HEK293T (cell line): ENCODE data around the gene NR6A1.

Experiments
- CTCF ChIA-PET: fragments of 350-600 bp; formaldehyde crosslinking; extraction: SDS; loops from one replicate; lab custom pipeline; 2021; ENCODE audit warnings: antibody characterized with exemption, inconsistent platforms; lab: Yijun Ruan, JAX
- POLR2A ChIA-PET: fragments of 350-600 bp; formaldehyde crosslinking; extraction: SDS; loops from one replicate; lab custom pipeline; 2020; ENCODE audit warnings: antibody characterized with exemption, inconsistent platforms; lab: Yijun Ruan, JAX
- DNase-seq: peaks from one replicate; pipeline ENCODE4 v3.0.0; 2012; ENCODE audit warnings: mixed read lengths; ENCODE audit errors: extremely low spot score
- ARNT ChIP-seq: fragments of 450-650 bp; IDR thresholded peaks from 2 replicates; pipeline ENCODE4 v1.6.1; 2017; ENCODE audit warnings: mild to moderate bottlenecking
- BHLHE40 ChIP-seq: fragments of 450-650 bp; IDR thresholded peaks from 2 replicates; pipeline ENCODE4 v1.6.1; 2016; ENCODE audit warnings: mild to moderate bottlenecking, moderate library complexity, borderline replicate concordance
- CTBP1 ChIP-seq: fragments of 450-650 bp; IDR thresholded peaks from 2 replicates; pipeline ENCODE4 v1.6.1; 2016; ENCODE audit warnings: borderline replicate concordance
- ELF4 ChIP-seq: fragments of 450-650 bp; IDR thresholded peaks from 2 replicates; pipeline ENCODE4 v1.6.1; 2017; ENCODE audit warnings: antibody characterized with exemption
- FOXA1 ChIP-seq: fragments of 450-650 bp; IDR thresholded peaks from 2 replicates; pipeline ENCODE4 v1.6.1; 2016; ENCODE audit warnings: mild to moderate bottlenecking
- FOXK2 ChIP-seq: fragments of 450-650 bp; IDR thresholded peaks from 2 replicates; pipeline ENCODE4 v1.6.1; 2016; ENCODE audit warnings: mild to moderate bottlenecking
- FOXM1 ChIP-seq: fragments of 450-650 bp; IDR thresholded peaks from 2 replicates; pipeline ENCODE4 v1.6.1; 2017; ENCODE audit warnings: mild to moderate bottlenecking, borderline replicate concordance
- HDGF ChIP-seq: fragments of 450-650 bp; IDR thresholded peaks from 2 replicates; pipeline ENCODE4 v1.6.1; 2017; ENCODE audit warnings: antibody characterized with exemption, borderline replicate concordance
- L3MBTL2 ChIP-seq: fragments of 450-650 bp; conservative IDR thresholded peaks from 2 replicates; pipeline ENCODE4 v1.6.1; 2016; ENCODE audit warnings: mild to moderate bottlenecking
- LEF1 ChIP-seq: fragments of 450-650 bp; IDR thresholded peaks from 2 replicates; pipeline ENCODE4 v1.6.1; 2017; ENCODE audit warnings: mild to moderate bottlenecking, borderline replicate concordance
- NFRKB ChIP-seq: fragments of 450-650 bp; IDR thresholded peaks from 2 replicates; pipeline ENCODE4 v1.6.1; 2016; ENCODE audit warnings: mild to moderate bottlenecking, moderate library complexity
- SP1 ChIP-seq: fragments of 450-650 bp; IDR thresholded peaks from 2 replicates; pipeline ENCODE4 v1.6.1; 2017
- SUZ12 ChIP-seq: fragments of 450-650 bp; IDR thresholded peaks from 2 replicates; pipeline ENCODE4 v1.6.1; 2016; ENCODE audit warnings: mild to moderate bottlenecking
- TARDBP ChIP-seq: fragments of 450-650 bp; IDR thresholded peaks from 2 replicates; pipeline ENCODE4 v1.6.1; 2016
- ZNF384 ChIP-seq: fragments of 450-650 bp; IDR thresholded peaks from 2 replicates; pipeline ENCODE4 v1.6.1; 2016
- TF ChIP-seq, protein P1 (sequence below): fragments of 450-650 bp; IDR thresholded peaks from 2 replicates; pipeline ENCODE4 v1.6.1; 2016

Gene NR6A1

DNA sequence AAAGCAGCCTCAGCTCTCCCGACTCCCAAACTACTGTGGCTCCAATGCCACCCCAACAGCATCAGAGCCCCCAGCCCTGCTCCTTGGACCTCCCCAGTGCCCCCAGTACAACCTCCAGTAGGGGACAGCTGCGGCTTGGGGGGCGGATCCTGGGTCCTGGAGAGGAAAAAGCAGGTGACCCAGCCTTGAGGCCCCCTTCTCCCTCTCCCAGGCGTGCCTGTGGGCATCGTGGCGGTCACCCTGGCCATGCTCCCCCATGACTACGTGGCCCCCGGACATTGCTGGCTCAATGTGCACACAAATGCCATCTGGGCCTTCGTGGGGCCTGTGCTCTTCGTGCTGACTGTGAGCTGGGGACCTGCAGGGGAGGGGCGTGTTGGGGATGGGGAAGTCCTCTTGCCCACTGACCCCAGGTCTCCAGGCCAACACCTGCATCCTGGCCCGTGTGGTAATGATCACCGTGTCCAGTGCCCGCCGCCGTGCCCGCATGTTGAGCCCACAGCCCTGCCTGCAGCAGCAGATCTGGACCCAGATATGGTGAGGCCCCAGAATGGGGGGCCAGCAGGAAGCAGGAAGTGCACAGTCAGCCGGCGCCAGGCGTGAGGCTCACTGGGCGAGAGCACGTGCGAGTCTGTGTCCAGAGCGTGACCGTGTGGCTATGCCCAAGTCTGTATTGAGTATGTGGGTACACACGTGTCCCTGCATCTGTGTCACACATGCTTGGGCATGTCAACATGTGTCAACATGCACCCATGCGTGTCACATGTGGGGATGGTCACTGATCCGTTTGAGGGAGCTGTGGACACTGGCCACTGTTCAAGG lies 301.9 kb downstream of the NR6A1 start:
- CTCF ChIA-PET, result no interaction called here
- no peak for DNase-seq
- POLR2A ChIA-PET, result no interaction called here
- no peak for TF ChIP-seq BHLHE40
- TF ChIP-seq FOXA1, result no peak
- TF ChIP-seq HDGF, result no peak
- no peak for TF ChIP-seq ELF4
- TF ChIP-seq SUZ12, result no peak
- TF ChIP-seq L3MBTL2, result no peak
- TF ChIP-seq ARNT, result no peak
- no peak for TF ChIP-seq SP1
- no peak for TF ChIP-seq FOXK2
- no peak for TF ChIP-seq CTBP1
- TF ChIP-seq, protein P1, sequence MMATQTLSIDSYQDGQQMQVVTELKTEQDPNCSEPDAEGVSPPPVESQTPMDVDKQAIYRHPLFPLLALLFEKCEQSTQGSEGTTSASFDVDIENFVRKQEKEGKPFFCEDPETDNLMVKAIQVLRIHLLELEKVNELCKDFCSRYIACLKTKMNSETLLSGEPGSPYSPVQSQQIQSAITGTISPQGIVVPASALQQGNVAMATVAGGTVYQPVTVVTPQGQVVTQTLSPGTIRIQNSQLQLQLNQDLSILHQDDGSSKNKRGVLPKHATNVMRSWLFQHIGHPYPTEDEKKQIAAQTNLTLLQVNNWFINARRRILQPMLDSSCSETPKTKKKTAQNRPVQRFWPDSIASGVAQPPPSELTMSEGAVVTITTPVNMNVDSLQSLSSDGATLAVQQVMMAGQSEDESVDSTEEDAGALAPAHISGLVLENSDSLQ, result no peak
- no peak for TF ChIP-seq ZNF384
- TF ChIP-seq LEF1, result no peak
- no peak for TF ChIP-seq TARDBP
- TF ChIP-seq NFRKB, result no peak
- TF ChIP-seq FOXM1, result no peak

DNA sequence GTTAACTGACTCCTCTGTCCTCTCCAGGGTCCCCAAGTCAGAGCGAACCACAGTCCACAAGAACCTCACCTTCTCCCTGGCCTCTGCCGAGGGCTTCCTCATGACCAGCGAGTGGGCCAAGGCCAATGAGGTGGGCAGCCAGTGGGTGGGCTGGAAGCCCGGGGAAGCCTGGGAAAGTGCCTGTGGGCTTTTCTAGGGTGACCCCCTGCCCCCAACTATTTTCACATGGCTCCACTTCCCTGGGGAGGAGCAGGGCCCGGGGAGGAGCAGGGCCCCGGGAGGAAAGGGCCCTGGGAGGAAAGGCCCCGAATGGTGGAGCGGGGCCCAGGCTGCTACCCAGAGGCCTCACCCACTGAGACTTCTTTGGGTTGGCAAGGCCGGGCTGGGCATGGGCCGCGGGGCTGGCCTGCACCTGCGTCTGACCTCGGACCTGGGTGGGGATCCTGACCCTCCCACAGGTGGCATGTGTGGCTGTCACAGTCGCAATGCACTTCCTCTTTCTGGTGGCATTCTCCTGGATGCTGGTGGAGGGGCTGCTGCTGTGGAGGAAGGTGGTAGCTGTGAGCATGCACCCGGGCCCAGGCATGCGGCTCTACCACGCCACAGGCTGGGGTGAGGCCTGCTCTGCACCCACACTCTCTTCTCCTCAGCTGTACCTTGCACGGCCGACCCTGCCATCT lies 302.9 kb downstream of the NR6A1 start:
- no peak for DNase-seq
- POLR2A ChIA-PET, result no interaction called here
- CTCF ChIA-PET, result no interaction called here
- TF ChIP-seq FOXK2 (no peak), SP1 (no peak), ARNT (no peak), SUZ12 (no peak), BHLHE40 (no peak), FOXA1 (no peak), LEF1 (no peak), ZNF384 (no peak), HDGF (no peak), CTBP1 (no peak), ELF4 (no peak), FOXM1 (no peak), L3MBTL2 (no peak), NFRKB (no peak)
- TF ChIP-seq, protein P1, result no peak

DNA sequence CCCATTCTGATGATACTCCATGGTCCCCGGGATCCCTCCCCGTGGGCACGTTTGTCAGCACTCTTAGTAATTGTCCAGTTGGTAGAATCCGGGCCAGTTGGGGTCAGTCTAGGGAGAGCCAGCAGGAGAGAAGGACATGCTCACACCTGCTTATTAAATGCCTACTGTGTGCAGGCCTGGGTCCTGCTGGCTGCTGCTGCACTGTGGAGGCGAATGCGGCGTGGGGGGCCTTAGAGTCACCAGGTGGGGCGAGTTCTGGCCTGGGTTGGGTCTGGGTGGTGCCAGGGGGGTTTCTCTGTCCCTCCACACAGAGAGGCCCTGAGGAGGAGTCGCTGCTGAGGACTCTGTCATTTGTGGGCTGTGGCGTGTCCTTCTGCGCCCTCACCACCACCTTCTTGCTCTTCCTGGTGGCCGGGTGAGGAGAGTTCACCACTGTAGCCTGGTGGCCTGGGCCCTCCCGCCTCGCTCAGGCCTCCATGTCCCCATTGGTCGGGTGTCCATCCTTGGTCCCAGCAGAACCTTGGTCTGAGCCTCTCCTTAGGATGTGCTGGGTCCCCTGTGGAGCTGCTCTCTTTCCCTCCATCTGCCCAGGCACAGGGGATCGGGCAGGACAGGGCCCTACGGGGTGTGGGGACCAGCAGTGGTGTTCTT lies 303.6 kb downstream of the NR6A1 start:
- no peak for DNase-seq
- ChIA-PET CTCF (no interaction called here), POLR2A (no interaction called here)
- TF ChIP-seq NFRKB, result no peak
- no peak for TF ChIP-seq FOXK2
- TF ChIP-seq SP1, result no peak
- no peak for TF ChIP-seq TARDBP
- TF ChIP-seq ARNT, result no peak
- TF ChIP-seq L3MBTL2, result no peak
- TF ChIP-seq LEF1, result no peak
- TF ChIP-seq FOXM1, result no peak
- no peak for TF ChIP-seq ELF4
- no peak for TF ChIP-seq SUZ12
- TF ChIP-seq, protein P1, result no peak
- TF ChIP-seq HDGF, result no peak
- TF ChIP-seq BHLHE40, result no peak
- TF ChIP-seq FOXA1, result no peak
